Right lobe of liver (tissue), 6 donors: ENCODE measurements around the gene ATG14. TPM values are rescaled to one million over a fixed set of nuclear protein-coding genes. Genes with fewer than 3 reads are reported as not detected.
A peak's percentile ranks its signal among the peaks of the same experiment; 100 is the strongest.

ENCODE experiments used
- ATAC-seq, 4 donors: fragments of 200-7000 bp; cut with Tn5 transposase; one replicate each; pipeline ENCODE4 v1.9.1; 2020; ENCODE audit warnings: mild to moderate bottlenecking in 4 of 4, moderate library complexity in 4 of 4
- DNase-seq, 3 donors: peaks; one replicate each; pipeline ENCODE4 v3.0.0-alpha.2; 2020
- H3K27ac ChIP-seq, 3 donors: fragments of 200-600 bp; one replicate each; pipeline ENCODE4 v1.8.0; 2022
- H3K27me3 ChIP-seq, 2 donors: fragments of 200-600 bp; one replicate each; pipeline ENCODE4 v1.8.0; 2022
- H3K36me3 ChIP-seq, 4 donors: fragments of 200-600 bp; sonication (generic) in 1 of 4; one replicate each; pipeline versions ENCODE4 v1.5.1 to v1.8.0; 2017 to 2022; ENCODE audit warnings: control low read depth in 1 of 4
- H3K4me1 ChIP-seq, 4 donors: fragments of 200-600 bp; sonication (generic) in 1 of 4; one replicate each; pipeline versions ENCODE4 v1.5.1 to v1.8.0; 2017 to 2022; ENCODE audit warnings: control low read depth in 1 of 4
- H3K4me3 ChIP-seq, 3 donors: fragments of 200-600 bp; one replicate each; pipeline ENCODE4 v1.8.0; 2022
- H3K9me3 ChIP-seq, 4 donors: fragments of 200-600 bp; sonication (generic) in 1 of 4; one replicate each; pipeline versions ENCODE4 v1.5.1 to v1.8.0; 2017 to 2022; ENCODE audit warnings: control low read depth in 1 of 4
- CTCF ChIP-seq, 4 donors: fragments of 200-600 bp in 3 of 4; fragments of 450-650 bp in 1 of 4; IDR thresholded peaks; one replicate each; pipeline versions ENCODE4 v1.5.1 to v1.8.0; 2016 to 2022; ENCODE audit warnings: antibody characterized with exemption in 4 of 4, mild to moderate bottlenecking in 2 of 4
- POLR2A ChIP-seq: fragments of 450-650 bp; IDR thresholded peaks from one replicate; pipeline ENCODE4 v1.6.1; 2017; ENCODE audit warnings: antibody characterized with exemption, mild to moderate bottlenecking
- WGBS: methylation state at CpG from one replicate; pipeline ENCODE4 v1.1.6; 2018; ENCODE audit warnings: low coverage, low lambda C conversion rate; ENCODE audit not compliant: insufficient coverage; ENCODE audit errors: missing lambda C conversion rate; 5-methylcytosine and 5-hydroxymethylcytosine counted together
- intact Hi-C, 2 donors: fragments of 100-400 bp; cut with DNase I; formaldehyde crosslinking; loops; one replicate each; pipeline versions ENCODE4 v1.11.2 to v1.14.1; 2022
- total RNA-seq, 6 experiments: library from RNA; depleted of rRNA in 2 of 6; stranded (reverse); fragments of >200 nt in 2 of 6; fragmentation: NEBNext Ultra II Directional in 3 of 6; extraction: Animal tissue kit (Norgen Biotek cat#: 25700) in 3 of 6; gene quantifications; one replicate each; pipeline versions ENCODE4 v1.1.0 to v1.2.4, GENCODE V29; 2016 to 2023
- donor health status: DM: no; HTN: yes; CAD: no.
- donor health status: DM: no; HTN: no; CAD: no.
- donor health status: DM: no; HTN: no; CAD: no.
- donor health status: DM: no; HTN: yes; CAD: no.
- donor health status: DM: no; HTN: yes; CAD: no.

The ATG14 gene
- total RNA-seq, 6 experiments from 2014 or later: 4.0 to 4.7 (median 4.2) TPM

- Histone ChIP-seq H3K4me1 (no peaks in the 10 kb centered on the region), H3K4me3 (no peak overlapping the region), H3K36me3 (no peaks in the 10 kb centered on the region), H3K27ac (no peak overlapping the region), H3K27me3 (no peaks in the 10 kb centered on the region), H3K9me3 (no peaks in the 10 kb centered on the region)
- DNase-seq (peak in 1 of 3 donors; percentile 33), ATAC-seq (peak; percentile 61 to 87 (median 73))
- TF ChIP-seq CTCF (IDR thresholded peaks at IDR 0.05): no peak
- TF ChIP-seq POLR2A: no peak
- intact Hi-C loops: no loop called here
- WGBS: 43% methylated on average over 12 of the region's 13 CpGs
These were observed 42.8 kb upstream of the ATG14 start for GRCh38 chr14:55454264-55455002.

GRCh38 chr14:55451950-55452349 is 40.3 kb upstream of the ATG14 start:
- Histone ChIP-seq H3K27me3 (no peaks in the 10 kb centered on the region), H3K36me3 (no peaks in the 10 kb centered on the region), H3K27ac (no peak overlapping the region), H3K9me3 (no peaks in the 10 kb centered on the region), H3K4me3 (no peak overlapping the region), H3K4me1 (no peaks in the 10 kb centered on the region)
- TF ChIP-seq POLR2A (no peak), CTCF (IDR thresholded peaks at IDR 0.05) (no peak)
- no peak for DNase-seq
- intact Hi-C loops: no loop called here
- 59% methylated on average over 2 of the region's 2 CpGs for WGBS
- ATAC-seq: no peak

GRCh38 chr14:55451398-55451797 is 39.8 kb upstream of the ATG14 start:
- DNase-seq (no peak), ATAC-seq (no peak)
- Histone ChIP-seq H3K27me3 (no peaks in the 10 kb centered on the region), H3K9me3 (no peaks in the 10 kb centered on the region), H3K27ac (no peak overlapping the region), H3K4me3 (no peak overlapping the region), H3K36me3 (no peaks in the 10 kb centered on the region), H3K4me1 (no peaks in the 10 kb centered on the region)
- 46% methylated on average over 3 of the region's 4 CpGs for WGBS
- no peak for TF ChIP-seq CTCF (IDR thresholded peaks at IDR 0.05)
- no peak for TF ChIP-seq POLR2A
- intact Hi-C loops: no loop called here

- Histone ChIP-seq H3K9me3 (no peaks in the 10 kb centered on the region), H3K4me3 (no peak overlapping the region), H3K27ac (no peak overlapping the region), H3K4me1 (no peaks in the 10 kb centered on the region), H3K36me3 (no peaks in the 10 kb centered on the region), H3K27me3 (no peaks in the 10 kb centered on the region)
- DNase-seq (no peak), ATAC-seq (no peak)
- no peak for TF ChIP-seq CTCF (IDR thresholded peaks at IDR 0.05)
- TF ChIP-seq POLR2A: no peak
- intact Hi-C loops: no loop called here
These were observed 39.4 kb upstream of the ATG14 start for GRCh38 chr14:55450987-55451386.

- DNase-seq: no peak
These were observed 38.9 kb upstream of the ATG14 start for GRCh38 chr14:55450539-55450938.

More at GRCh38 chr14:55450539-55450938, 38.9 kb upstream of the ATG14 start:
- no peak overlapping the region for H3K27ac ChIP-seq
- no peaks in the 10 kb centered on the region for H3K4me1 ChIP-seq
- WGBS: 64% methylated on average over 3 of the region's 3 CpGs
- intact Hi-C loops: no loop called here
- no peaks in the 10 kb centered on the region for H3K36me3 ChIP-seq
- TF ChIP-seq CTCF (IDR thresholded peaks at IDR 0.05): no peak
- TF ChIP-seq POLR2A: no peak
- H3K27me3 ChIP-seq: no peaks in the 10 kb centered on the region
- H3K9me3 ChIP-seq: no peaks in the 10 kb centered on the region
- ATAC-seq: no peak
- H3K4me3 ChIP-seq: no peak overlapping the region
